Erythroblast (primary cell): ENCODE data around the gene TBC1D2B.

Source experiments
- GATA1 ChIP-seq: IDR thresholded peaks from 2 replicates; pipeline ENCODE4 v1.6.1; 2011; ENCODE audit warnings: low read depth, mild to moderate bottlenecking, control low read depth, low read length, moderate library complexity
- POLR2A ChIP-seq: IDR thresholded peaks from 2 replicates; pipeline ENCODE4 v1.6.1; 2011; ENCODE audit warnings: mild to moderate bottlenecking, low read length

DNA sequence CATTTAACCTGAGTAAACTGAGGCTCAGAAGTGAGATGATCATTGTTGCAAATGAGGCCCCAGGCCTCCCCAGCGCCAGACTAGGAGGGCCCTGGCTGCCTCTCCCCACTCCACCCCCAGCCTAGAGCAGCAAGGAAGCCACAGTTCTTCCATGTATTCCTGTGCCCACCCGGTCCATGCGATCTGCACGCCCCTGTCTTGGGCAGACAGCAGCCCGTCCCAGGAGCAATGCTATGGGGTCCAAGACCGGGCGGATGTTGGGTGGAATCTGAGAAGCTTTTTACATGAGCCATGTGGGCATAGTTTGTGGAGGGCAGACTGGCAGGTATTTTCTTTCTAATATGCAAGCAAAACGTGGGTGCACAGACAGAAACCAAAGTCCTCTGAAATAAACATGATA, 30.0 kb upstream of the TBC1D2B start:
- TF ChIP-seq POLR2A (no peak), GATA1 (no peak)
